Ureter (tissue), 1 donor: Measurements from ENCODE around the gene RAB31. TPM values are rescaled to one million over a fixed set of nuclear protein-coding genes. Genes with fewer than 3 reads are reported as not detected.
A peak's percentile ranks its signal among the peaks of the same experiment; 100 is the strongest.

Experiments
- DNase-seq: peaks from one replicate; pipeline ENCODE4 v3.0.0-alpha.2; 2020; ENCODE audit warnings: low spot score
- total RNA-seq: library from RNA; stranded (reverse); gene quantifications from one replicate; pipeline ENCODE4 v1.2.4, GENCODE V29; 2023
- donor health status: DM: yes; HTN: yes; CAD: no.

The RAB31 gene
- total RNA-seq, 1 donor from 2014 or later = 46.0 TPM

DNA sequence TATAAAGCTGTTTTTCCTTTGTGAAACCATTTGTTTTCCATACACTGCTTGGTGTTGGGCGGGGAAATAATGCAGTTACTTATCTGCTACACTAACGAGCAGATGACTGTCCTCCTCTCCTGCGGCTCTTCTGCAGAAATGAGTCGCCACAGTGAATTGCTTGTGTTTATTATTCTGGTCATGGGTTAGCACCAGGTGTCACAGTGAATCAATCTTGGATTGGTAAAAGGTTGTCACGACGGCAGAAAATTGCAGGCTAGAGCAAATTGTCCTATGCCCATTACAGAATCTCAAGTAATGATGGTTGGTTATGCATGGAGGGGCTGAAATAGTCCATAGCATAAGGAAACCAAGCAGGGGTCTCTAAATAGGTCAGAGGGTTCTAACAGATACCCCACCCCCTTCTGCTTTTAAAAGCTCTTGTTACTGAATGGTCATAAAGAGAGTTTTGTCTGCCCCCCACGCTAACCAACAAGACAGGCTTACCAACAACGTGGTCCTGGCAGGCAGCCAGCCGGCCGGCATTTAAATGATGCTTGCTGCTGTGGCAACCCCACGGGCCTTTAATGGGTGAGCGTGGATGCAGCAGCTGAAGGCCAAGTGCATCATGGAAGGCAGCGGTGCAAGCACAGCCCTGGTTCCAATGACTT is 29.5 kb downstream of the RAB31 start:
- DNase-seq = peak; percentile 40

DNA sequence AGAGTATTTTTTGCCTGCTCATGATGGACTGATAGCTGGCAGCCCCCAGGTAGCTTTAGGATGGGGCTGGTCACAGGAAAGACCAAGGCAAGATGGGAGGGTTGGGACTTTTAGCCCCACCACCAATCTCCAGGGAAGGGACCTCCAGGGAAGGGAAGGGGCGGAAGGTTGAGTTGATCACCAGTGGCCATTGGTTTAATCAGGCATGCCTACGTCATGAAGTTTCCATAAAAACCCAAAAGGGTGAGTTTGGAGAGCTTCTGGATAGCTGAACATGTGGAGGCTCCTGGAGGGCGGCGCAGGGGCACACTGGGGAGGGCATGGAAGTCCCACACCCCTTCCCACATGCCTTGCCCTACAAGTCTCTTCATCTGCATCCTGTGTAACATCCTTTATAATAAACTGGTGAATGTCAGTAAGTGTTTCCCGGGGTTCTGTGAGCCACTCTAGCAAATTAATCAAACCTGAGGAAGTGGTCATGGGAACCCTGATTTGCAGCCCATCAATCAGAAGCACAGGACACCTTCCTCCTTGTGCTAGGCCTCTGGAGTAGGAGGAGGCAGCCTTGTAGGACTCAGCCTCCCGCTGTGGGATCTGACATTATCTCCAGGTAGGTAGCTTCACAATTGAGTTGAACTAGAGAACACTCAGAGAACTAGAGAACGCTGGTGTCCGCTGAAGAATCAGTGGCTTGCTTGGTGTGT is 30.3 kb downstream of the RAB31 start:
- DNase-seq = peak; percentile 14

DNA sequence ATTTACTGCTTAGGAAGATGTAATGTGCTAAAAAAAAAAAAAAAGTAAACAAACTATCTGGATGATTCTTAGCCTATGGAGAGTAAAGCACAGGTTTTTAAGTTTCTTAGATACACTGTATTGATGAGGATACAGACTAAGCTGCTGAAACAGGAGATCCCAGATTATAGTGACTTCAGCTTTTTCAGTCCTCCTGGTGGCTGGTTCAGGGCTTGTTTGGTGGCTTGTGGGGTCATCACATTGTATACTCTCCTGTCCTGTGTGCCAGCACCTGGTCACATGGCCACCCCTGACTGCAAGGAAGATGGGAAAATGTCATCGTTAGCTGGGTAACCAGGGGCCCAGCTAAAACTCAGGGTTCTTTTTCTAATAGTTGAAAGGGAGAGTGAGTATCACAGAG is 31.4 kb downstream of the RAB31 start:
- peak; percentile 1 for DNase-seq

DNA sequence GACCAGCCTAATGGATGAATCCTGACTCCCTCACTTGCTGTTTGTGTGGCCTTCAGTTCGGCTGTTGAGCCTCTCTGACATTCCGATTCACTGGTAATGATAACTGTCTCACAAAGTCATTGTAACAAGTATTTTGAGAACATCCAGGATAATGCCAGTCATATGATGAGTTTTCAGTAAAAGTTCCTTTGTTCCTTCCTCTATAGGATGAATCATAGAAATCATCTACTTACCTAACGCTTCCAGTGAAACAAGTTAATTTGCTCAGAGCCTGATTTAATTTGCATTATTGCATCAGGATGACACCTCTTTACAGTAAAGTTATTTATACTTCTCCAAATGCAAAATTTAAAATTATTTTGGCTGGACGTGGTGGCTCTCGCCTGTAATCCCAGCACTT is 32.0 kb downstream of the RAB31 start:
- no peak for DNase-seq

DNA sequence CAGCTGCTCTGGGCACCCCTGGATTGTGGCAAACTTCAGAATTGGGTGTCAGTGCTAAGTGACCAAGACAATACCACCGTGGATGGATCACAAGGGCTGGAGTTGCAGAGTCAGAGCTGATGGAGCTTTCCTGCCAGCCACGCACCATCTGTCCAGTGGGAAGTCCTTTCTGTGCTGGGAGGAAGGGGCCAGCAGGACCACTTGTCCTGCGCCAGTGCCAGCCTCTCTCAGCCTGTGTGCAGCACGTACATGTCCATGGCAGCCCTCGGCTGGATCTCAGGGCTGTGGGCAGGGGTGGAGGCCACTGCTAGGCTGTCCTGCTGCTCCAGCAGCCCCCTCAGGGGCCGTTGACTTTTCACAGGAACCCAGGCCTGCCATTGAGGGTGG is 33.3 kb downstream of the RAB31 start:
- peak; percentile 40 for DNase-seq

DNA sequence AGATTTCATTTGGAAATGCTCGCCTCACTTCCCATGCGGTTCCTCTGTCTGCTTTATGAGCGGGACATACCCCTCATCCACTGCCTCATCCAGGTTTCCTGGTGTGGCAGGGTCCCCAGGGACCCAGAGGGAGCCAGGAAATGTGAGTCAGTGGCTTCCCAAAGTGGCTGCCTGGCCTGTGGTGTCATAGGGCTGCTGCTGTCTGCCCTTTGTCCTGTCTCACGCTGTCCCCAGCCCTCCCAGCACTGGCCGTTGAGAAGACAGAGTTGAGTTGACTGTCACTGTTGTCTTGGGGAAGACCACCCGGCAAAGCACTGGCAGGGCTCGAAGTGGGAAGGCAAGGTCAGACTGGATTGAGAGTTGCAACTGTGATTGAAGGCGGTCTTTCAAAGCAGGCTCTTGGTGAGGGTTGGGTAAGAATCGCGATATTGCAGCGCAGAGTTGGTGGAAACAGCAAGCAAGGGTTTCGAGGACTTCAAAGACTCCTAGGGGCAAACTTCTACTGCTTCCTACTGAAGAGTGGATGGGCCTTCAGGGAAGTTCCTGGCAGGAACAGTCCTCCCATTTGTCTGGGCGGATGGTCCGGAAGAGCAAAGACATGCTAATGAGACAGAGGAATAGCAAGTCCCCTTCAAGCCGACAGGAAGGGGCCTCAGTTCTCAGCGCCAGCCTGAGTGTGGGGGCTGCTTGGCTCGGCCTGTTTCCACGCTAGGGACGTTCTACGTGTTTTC is 33.9 kb downstream of the RAB31 start:
- no peak for DNase-seq

DNA sequence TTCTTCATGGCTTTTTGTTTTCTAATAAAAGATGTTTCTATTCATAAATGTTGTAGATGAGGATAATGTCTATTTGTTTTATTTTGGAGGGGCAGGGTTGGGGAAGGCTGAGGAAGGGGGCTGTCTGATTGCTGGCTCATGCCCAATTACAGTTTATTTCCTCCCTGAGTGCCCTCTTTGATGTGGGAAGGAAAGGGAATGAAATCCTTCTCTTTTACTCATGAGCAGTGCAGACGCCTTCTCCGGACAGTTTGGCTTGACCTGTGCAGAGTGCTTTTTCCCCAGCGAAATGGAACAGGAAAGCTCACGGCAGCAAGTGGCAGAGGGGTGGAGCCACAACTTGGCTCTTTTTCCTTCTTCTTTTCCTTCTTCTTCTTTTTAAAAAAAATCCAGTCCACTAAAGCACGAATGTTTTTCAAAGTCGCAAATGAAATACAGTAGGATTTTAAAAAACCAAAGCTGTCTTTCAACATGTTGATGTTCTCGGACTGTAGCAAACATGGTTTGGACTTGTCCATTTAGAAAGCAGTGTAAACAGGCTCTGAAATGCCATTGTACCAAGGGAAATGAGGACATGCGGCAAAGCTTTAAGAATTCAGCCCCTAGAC is 34.5 kb downstream of the RAB31 start:
- DNase-seq = no peak

DNA sequence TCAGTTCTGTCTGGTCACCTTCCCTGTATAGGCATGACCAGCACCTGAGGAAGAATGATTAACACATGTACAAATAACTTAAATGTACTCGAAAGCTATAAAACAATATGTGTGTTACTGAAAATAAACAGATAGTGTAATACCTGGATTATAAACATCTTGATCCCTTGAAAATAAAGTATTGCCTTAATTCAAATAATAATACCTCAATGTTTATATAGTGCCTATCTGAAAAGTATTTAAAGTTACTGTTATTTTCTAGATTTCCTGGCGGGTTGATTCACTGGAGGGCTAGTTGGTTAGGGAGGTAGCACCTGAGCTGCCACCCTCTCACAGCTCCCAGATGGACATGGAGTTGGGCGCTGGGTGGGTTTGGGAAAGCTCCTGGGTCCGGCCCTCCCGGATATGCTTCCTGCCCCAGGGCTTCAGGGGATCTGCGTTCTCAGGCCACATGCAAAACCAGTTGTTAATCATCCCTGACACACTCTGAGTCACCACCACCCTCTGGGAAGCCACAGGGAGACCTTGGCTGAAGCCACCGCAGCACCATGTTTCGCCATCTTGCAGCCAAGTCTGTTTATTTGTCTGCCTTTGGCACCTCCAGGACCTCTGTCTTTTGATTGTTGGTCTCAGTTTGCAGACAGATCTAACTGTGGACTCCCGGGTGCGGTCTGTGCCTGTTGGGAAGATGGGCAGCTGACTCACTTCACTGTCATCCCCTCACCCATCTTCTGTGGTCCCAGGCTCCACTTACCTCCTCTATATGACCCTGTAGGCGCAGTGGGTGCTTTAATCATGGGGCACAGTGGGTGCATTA is 35.3 kb downstream of the RAB31 start:
- DNase-seq = peak; percentile 64

DNA sequence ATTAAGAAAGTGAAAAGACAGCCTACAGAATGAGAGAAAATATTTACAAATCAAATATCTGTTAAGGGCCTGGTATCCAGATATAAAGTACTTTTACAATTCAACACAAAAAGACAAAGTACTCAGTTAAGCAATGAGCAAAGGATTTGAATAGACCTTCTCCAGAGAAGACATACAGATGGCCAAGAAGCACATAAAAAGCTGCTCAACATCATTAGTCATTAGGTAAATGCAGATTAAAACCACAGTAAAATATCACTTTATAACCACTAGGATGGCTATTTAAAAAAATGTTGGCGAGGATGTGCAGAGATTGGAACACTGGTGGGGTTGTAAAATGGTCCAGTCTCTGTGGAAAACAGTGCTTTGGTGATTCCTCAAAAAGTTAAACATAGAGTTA is 38.9 kb downstream of the RAB31 start:
- DNase-seq = no peak

DNA sequence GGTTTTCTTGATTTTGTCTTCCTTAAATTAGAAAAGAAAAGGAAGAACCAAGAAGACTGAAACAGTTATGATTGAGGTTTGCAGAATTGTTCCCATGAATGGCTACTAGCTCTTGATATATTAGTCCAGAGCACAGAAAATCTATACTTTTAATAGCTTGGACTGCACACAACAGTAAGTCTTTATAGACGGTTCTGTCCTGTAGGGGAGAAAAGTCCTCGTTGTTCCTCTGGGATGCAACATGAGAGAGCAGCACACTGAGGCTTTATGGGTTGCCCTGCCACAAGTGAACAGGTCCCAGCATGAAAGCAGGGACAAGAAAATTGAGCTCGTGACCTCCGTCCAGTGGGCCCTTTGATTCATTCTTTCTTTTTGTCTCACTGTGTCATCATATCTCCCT is 41.5 kb downstream of the RAB31 start:
- DNase-seq = no peak

DNA sequence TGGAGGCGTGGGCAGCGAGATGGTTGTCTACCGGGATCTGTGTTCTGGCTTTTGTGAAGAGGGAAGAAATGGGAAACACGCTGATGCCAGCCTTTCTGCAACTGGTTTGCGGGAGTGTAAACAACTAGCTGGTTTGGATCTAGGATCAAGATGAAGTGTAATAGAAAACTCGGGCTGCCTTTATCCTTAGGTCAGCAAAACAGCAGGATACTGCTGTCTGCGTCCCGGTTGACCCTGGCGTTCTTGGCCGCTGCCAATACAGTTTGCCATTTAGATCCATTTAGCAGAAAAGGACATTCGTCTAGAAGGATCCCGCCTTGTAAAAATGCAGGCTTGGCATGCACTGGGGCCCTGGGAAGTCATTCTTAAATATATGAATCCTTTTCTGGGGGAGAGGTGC is 42.0 kb downstream of the RAB31 start:
- DNase-seq = no peak

DNA sequence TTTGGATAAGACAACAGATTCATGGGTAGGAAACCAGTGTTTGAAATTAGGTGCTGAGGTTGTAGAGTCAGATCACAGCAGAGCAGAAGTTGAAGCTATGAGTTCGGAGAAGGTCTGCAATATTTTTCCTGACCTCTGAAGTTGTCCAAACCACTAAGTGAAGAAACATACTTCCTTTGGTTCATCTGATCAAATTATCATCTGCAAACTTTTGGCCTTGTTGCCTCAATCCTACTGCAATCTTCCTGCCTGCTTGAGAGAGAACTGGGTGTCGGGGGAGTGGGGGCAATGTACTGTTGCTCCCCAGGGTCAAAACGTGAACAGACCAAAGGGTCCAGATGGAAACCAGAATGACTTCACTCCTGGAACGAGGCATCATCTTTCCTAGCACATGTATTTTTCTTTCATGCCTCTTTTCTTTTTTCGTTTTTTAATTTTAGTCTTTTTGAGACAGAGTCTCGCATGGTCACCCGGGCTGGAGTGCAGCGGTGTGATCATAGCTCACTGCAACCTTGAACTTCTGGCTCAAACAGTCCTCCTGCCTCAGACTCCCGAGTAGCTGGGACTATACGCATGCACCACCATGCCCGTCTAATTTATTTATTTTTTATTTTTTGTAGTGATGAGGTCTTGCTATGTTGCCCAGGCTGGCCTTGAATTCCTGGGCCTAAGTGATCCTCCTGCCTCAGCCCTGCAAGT is 42.7 kb downstream of the RAB31 start:
- DNase-seq = no peak

DNA sequence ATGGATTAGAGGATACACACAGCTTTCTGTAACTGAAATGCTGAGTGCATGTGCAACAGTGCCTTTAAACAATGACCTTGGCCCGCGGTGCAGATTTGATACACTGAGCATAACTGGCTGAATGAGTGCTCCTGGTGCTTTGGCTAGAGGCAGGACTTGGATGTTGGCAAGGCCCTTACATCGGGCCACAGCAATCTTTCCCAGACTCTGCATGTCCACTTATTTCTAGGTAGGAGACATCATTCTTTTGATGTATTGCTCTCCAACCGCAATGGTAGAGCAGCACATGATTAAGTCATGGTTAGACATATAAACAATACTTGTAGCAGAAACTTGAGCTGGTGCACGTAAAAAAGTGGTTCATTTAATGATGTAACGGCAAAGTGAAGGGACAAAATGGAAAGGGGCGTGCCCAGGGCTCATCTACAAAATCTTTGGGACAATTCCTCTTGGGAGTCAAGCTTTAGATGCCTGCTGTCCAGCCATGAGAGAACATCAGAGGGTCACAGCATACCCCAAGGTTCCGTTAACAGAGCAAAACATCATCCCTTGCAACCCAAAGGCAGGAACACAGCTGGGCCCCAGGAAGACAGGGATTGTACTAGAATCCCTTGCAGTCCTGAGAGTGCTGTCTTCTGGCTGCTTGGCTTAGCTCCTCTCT is 43.4 kb downstream of the RAB31 start:
- DNase-seq = no peak

DNA sequence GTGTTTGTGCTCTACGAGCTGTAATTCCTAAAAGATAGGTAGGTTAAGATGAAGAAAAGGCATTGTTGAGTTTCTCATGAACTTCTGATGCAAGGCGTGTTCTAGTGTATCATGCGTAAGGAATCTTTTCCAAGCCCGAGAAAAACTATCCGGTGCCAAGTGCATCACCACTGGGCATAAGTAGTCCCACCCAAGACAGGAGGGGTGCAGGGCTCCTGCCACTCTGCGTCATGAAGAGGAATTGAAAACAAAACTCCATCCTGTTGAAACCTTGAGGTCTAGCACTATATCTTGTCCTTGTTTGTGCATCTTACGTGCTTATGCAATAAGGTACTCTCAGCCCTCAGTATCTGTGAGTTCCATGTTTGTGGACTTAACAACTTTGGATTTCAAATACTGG is 45.7 kb downstream of the RAB31 start:
- no peak for DNase-seq

DNA sequence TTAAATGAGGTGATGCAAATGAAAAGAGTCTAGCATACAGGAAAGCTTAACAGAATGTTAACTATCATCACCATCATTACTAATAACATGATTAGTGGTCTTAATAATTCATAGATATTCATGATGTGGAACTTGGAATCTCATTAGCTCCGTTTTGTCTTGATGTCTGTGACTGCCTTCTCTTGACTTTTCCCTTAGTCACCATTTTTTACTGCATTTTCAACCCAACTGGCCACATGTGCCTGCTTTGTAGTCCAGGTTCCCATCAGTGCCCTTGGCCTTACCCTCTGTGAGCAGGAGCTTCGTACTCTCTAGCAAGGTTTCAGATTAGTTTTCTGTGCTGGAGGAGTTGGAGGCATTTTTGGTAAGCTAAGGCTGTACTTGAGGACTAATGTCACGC is 47.0 kb downstream of the RAB31 start:
- DNase-seq = no peak

DNA sequence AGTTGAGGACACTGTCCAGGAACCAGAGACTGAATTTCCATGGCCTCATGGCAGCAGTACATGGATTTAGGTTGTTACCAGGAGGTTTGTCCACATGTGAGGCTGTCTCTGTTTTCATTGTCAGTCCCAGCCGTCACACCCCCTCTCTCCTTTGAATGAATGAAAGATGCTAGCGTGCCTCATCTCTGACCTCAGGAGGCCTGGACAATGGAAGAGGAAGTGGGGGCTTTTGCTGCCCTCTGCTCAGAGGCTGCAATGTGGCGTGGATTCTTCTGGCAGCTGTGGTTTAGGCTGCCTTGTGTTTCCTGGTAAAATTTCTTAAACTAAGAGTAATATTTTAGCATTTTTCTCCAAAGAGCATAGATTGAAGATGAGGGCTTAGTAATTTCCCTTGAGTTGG is 47.5 kb downstream of the RAB31 start:
- DNase-seq = no peak

DNA sequence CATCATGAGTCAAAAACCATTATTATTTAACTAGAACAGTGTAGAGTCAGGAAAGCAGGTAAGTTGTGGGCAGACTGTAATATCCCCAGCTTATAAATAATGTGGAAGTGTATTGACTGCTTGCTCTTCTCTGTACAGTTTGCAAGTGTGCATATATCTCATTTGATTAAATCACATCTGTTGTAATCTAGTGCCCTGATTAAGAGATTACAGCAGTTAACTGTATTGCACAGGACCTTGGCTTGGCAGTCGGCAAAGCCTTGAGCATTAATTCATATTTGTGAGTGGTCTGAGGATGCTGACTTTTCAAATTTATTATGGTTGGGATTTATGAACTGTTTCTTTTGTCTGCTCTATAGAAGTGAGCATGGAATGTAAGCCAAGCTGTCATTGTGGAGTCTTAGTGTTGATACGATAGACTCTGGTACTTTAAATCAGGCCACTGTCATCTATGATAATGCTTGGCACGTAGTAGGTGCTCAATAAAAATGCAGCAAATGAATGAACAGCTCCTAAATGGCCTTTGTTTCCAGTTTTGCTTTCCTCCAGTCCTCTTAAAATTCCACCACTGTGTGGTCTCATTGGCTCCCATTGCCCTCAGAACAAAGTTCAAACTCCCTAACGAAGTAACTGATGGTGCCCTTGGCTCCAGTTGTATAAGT is 48.3 kb downstream of the RAB31 start:
- DNase-seq = no peak

DNA sequence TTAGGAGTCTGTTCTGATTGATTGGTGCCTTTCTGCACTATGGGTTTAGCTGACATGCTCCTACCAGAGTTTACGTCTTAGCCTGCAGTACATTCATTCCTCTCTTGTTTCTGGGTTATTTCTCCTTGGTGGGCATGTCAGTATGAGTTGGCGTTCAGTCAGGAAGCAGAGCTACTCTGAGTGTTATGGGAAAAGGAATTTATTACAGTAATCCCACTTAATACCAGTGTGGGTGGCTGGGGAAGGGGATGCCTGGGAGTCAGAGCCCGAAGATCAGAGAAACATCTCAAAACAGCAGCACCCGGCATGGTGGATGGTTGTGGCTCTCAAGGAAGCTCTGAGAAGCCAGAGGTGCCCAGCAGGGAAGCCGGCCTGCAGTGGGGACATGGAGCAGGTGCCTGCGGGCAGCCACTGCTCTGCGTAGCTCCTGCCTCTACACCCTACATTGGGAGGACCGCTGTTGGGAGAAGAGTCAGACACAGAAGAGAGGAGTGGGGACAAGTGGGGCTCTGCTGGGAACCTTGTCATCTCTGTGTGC is 48.9 kb downstream of the RAB31 start:
- DNase-seq = no peak

DNA sequence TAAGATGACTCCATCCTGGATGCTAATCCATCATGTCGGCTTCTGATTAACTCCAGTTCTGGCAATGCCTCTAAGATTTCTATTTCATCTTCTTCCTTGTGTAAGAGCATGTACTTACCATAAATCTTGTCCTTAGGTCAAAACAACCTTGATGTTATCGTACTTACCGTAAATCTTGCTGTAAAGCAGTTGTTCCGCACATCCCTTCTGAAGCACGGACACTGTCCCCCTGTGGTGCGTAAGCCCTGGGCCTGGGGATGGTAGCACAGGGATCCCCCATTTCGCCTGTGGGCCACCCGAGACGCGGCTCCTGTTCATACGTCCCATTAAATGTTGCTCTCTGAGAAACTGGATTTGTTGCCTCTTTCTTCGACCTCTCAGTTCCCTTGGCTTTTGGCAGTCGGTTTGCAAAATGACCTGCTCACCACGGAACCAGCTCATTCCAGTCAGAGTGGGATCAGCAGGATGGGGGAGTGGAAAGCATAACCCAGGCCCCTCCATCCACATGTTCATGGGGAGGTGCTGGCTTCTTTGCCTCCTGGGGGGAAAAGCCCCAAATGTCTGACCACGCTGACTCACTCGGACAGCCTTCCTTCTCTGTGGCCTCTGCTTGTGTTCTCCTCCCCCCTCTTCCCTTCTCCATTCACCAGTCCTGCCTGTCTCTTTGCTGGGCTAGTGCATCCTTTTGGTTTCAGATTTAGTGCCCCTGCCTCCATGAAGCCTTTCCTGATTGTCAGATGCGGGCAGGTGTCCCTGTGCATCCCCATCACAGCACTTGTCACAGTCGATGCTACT is 49.9 kb downstream of the RAB31 start:
- DNase-seq = no peak
